SKM-1 (cell line): ENCODE measurements around the gene ADARB2.
"Not testable (repeated sequence)": the region's sequence is repeated elsewhere in the genome, so short reads cannot be mapped to it uniquely, and the experiment has no call there.

Source experiments
- DNase-seq: peaks from one replicate; lab custom pipeline; 2025; ENCODE audit not compliant: unreplicated experiment; lab: John Stamatoyannopoulos, UW

ADARB2 gene

GRCh38 chr10:1274111-1274661, 463.1 kb downstream of the ADARB2 start:
- no peak for DNase-seq

- no peak for DNase-seq
Observed at GRCh38 chr10:1273372-1274105, 463.8 kb downstream of the ADARB2 start.

GRCh38 chr10:1272777-1273161, 464.6 kb downstream of the ADARB2 start:
- DNase-seq: no peak

- no peak for DNase-seq
Observed at GRCh38 chr10:1272079-1272776, 465.1 kb downstream of the ADARB2 start.

GRCh38 chr10:1270906-1271305, 466.4 kb downstream of the ADARB2 start:
- no peak for DNase-seq

GRCh38 chr10:1270490-1270889, 466.8 kb downstream of the ADARB2 start:
- DNase-seq: no peak

- no peak for DNase-seq
Observed at GRCh38 chr10:1268831-1269230, 468.5 kb downstream of the ADARB2 start.

- DNase-seq: no peak
Observed at GRCh38 chr10:1267568-1267967, 469.8 kb downstream of the ADARB2 start.

- DNase-seq: no peak
Observed at GRCh38 chr10:1267148-1267547, 470.2 kb downstream of the ADARB2 start.

GRCh38 chr10:1266033-1266802, 471.1 kb downstream of the ADARB2 start:
- no peak for DNase-seq

GRCh38 chr10:1264001-1264400, 473.3 kb downstream of the ADARB2 start:
- no peak for DNase-seq

GRCh38 chr10:1257274-1257673, 480.1 kb downstream of the ADARB2 start:
- no peak for DNase-seq

- DNase-seq: no peak
Observed at GRCh38 chr10:1256432-1256725, 480.9 kb downstream of the ADARB2 start.

GRCh38 chr10:1255600-1256431, 481.5 kb downstream of the ADARB2 start:
- DNase-seq: no peak

GRCh38 chr10:1255118-1255517, 482.2 kb downstream of the ADARB2 start:
- no peak for DNase-seq

- no peak for DNase-seq
Observed at GRCh38 chr10:1253523-1254353, 483.6 kb downstream of the ADARB2 start.

- no peak for DNase-seq
Observed at GRCh38 chr10:1251769-1252168, 485.6 kb downstream of the ADARB2 start.

GRCh38 chr10:1249142-1249920, 488.0 kb downstream of the ADARB2 start:
- no peak for DNase-seq

- not testable (repeated sequence) for DNase-seq
Observed at GRCh38 chr10:1248262-1248630, 489.1 kb downstream of the ADARB2 start.
